Rectal smooth muscle tissue (tissue), 1 donor: ENCODE results near the gene MSMP.

Experiments
- H3K27ac ChIP-seq: one replicate; pipeline ENCODE4 v1.7.0; 2013; ENCODE audit warnings: low read depth, low read length, inconsistent platforms
- H3K27me3 ChIP-seq: one replicate; pipeline ENCODE4 v1.7.0; 2013; ENCODE audit warnings: low read length; ENCODE audit not compliant: control insufficient read depth, insufficient read depth
- H3K36me3 ChIP-seq: one replicate; pipeline ENCODE4 v1.7.0; 2013; ENCODE audit warnings: low read length; ENCODE audit not compliant: control insufficient read depth, insufficient read depth
- H3K4me1 ChIP-seq: one replicate; pipeline ENCODE4 v1.7.0; 2013; ENCODE audit warnings: low read length; ENCODE audit not compliant: control insufficient read depth, insufficient read depth
- H3K4me3 ChIP-seq: one replicate; pipeline ENCODE4 v1.7.0; 2013; ENCODE audit warnings: low read length
- H3K9ac ChIP-seq: one replicate; pipeline ENCODE4 v1.7.0; 2013; ENCODE audit warnings: low read length

Gene MSMP

DNA sequence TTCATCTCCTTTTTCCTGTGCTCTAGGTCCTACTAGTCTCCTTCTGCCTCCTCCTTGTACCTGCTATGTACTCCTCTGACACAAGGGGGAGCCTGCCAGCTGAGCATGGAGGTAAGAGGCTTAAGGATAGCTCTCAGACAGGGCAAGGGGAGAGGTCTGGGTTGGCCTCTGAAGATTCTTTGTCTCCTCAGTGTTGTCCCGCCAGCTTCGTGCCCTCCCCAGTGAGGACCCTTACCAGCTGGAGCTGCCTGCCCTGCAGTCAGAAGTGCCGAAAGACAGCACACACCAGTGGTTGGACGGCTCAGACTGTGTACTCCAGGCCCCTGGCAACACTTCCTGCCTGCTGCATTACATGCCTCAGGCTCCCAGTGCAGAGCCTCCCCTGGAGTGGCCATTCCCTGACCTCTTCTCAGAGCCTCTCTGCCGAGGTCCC is 17.9 kb downstream of the MSMP start:
- H3K4me1 ChIP-seq: peaks cover 8% of the 10 kb centered on the region
- H3K27ac ChIP-seq: peak overlapping the region; percentile 1
- H3K9ac ChIP-seq: no peak overlapping the region
- no peak overlapping the region for H3K4me3 ChIP-seq
- peaks cover 56% of the 10 kb centered on the region for H3K36me3 ChIP-seq
- H3K27me3 ChIP-seq: no peaks in the 10 kb centered on the region

DNA sequence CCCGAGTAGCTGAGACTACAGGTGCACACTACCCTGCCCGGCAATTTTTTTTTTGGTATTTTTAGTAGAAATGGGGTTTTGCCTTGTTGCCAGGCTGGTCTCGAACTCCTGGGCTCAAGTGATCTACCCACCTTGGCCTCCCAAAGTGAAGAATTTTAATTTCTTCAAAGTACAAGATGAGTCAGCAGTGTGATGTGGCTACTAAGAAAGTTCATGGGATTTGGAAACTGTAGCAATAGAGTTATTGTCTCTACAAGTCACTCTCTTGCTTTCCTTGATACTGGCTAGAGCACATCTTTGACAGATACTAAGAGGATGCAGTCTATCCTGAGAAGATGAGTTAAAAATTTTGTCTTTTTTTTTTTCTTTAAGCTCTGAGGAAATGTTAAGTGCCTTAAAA is 20.0 kb downstream of the MSMP start:
- Histone ChIP-seq H3K9ac (no peak overlapping the region), H3K27ac (peak overlapping the region; percentile 24), H3K4me3 (no peak overlapping the region), H3K36me3 (peaks cover 39% of the 10 kb centered on the region), H3K27me3 (no peaks in the 10 kb centered on the region), H3K4me1 (peaks cover 28% of the 10 kb centered on the region)

DNA sequence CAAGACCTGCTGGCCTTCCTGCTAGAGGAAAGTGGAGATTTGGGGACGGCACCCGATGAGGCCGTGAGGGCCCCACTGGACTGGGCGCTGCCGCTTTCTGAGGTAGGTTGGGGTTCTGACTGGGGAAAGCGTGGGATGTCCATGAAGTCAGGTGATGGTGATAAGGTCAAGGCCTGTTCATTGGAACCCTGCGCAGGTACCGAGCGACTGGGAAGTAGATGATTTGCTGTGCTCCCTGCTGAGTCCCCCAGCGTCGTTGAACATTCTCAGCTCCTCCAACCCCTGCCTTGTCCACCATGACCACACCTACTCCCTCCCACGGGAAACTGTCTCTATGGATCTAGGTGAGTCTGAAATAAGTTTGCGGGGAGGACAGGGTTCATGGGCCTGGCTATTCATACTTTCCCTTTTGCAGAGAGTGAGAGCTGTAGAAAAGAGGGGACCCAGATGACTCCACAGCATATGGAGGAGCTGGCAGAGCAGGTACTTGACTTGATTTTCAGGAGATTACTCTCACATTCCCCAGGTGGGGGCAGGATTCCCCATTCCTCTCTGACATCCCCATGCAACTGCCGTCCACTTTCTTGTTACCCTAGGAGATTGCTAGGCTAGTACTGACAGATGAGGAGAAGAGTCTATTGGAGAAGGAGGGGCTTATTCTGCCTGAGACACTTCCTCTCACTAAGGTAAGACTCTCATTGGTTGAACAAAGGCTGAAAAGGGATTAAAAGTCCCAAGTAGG is 21.1 kb downstream of the MSMP start:
- peaks cover 38% of the 10 kb centered on the region for H3K4me1 ChIP-seq
- peak overlapping the region; percentile 82 for H3K9ac ChIP-seq

DNA sequence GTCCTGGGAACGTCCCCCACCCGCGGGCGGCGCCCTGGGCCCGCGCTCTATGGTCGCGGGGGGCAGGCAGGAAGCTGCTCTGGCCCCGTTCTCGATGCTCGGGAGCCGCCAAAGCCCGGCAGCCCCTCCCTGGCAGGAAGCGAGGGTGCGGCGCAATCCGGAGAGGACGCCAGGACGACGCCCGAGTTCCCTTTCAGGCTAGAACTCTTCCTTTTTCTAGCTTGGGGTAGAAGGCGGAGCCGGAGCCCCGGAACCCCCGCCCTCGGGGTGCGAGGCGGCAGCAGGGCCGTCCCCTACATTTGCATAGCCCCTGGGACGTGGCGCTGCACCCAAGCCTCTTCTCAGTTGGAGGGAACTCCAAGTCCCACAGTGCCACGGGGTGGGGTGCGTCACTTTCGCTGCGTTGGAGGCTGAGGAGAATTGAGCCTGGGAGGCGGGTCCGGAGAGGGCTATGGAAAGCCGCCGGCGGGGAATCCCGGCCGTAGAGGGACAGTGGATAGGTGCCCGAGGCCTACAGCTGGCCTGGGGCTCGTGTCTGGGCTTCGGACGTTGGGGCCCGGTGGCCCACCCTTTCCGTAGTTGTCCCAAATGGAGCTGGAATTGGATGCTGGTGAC is 21.8 kb downstream of the MSMP start, which contains the start of the genes CREB3 and TLN1:
CREB3 (plus strand) TSS at position 482 of the 615 bp plus-strand sequence; CDS start at position 589, 107 bp downstream.
TLN1 (minus strand) TSS at position 11 of the 615 bp plus-strand sequence. CDS start 6,501 bp downstream, outside the sequence.
- peak within 1 kb of the TSS; percentile 85 for H3K9ac ChIP-seq
- H3K36me3 ChIP-seq: peaks cover 23% of the 10 kb centered on the region
- peak within 1 kb of the TSS; percentile 73 for H3K4me3 ChIP-seq
- H3K27ac ChIP-seq: peak within 1 kb of the TSS; percentile 94
- no peaks in the 10 kb centered on the region for H3K27me3 ChIP-seq
- peaks cover 44% of the 10 kb centered on the region for H3K4me1 ChIP-seq

More for the DNA sequence above, 21.1 kb downstream of the MSMP start:
- H3K27ac ChIP-seq: peak overlapping the region; percentile 94
- H3K27me3 ChIP-seq: no peaks in the 10 kb centered on the region
- H3K4me3 ChIP-seq: peak overlapping the region; percentile 73
- peaks cover 29% of the 10 kb centered on the region for H3K36me3 ChIP-seq

DNA sequence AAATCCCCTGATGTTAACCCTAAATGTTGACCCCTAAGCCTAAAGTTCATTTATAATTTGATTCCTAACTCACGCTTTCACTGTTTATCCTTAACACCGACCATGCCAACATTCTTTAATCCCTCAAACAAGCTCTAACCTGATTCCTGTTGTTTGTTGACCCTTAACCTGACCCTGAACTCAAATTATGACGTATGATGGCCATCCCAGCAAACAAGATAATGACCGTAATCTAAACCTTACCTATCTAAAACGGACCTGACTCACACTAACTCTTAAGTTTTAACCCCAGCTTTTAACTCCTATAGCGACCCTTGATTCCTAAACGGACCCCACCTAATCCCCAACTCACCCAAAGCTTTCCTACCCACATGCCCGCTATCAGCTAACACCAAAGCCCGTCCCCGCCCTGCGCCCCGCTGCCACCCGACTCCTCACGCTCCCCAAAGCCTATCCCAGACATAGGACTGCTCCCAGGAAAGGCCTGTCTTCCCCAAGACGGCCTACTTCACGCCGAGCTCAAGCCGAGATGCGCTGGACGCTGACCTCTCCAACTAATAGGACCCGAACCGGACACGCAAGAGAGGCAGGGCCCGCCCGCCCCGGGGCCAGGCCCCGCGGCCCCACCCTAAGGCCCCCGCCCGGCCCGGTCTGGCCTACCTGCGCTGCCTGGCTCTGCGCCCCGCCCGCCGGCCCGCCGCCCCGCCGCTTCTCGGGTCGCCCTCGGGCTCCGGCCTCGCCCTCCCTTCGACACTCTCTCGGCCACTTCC is 22.5 kb downstream of the MSMP start:
- peak overlapping the region; percentile 94 for H3K27ac ChIP-seq
- peaks cover 51% of the 10 kb centered on the region for H3K4me1 ChIP-seq
- peak overlapping the region; percentile 66 for H3K4me3 ChIP-seq
- H3K27me3 ChIP-seq: no peaks in the 10 kb centered on the region
- H3K36me3 ChIP-seq: peaks cover 16% of the 10 kb centered on the region
- peak overlapping the region; percentile 85 for H3K9ac ChIP-seq

DNA sequence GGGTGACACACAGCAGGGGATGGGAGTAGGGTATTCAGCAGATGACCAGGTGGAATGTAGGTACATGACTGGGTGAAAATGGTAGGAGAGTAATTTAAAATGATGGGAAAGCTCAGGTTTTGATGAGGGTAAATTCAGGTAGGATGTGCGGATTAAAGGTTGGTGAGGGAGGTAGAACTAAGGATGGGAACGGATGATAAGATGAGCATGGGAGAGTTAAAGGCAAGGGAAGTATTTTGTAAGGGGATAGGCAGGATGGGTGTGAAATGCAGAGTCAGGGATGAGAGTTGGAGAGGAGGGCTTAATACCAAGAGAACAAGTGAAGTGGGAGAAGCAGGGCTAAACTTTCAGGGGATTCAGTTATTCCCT is 23.6 kb downstream of the MSMP start:
- peak overlapping the region; percentile 66 for H3K4me3 ChIP-seq
- peaks cover 7% of the 10 kb centered on the region for H3K36me3 ChIP-seq
- peaks cover 57% of the 10 kb centered on the region for H3K4me1 ChIP-seq
- H3K27me3 ChIP-seq: no peaks in the 10 kb centered on the region
- peak overlapping the region; percentile 94 for H3K27ac ChIP-seq
- H3K9ac ChIP-seq: no peak overlapping the region

DNA sequence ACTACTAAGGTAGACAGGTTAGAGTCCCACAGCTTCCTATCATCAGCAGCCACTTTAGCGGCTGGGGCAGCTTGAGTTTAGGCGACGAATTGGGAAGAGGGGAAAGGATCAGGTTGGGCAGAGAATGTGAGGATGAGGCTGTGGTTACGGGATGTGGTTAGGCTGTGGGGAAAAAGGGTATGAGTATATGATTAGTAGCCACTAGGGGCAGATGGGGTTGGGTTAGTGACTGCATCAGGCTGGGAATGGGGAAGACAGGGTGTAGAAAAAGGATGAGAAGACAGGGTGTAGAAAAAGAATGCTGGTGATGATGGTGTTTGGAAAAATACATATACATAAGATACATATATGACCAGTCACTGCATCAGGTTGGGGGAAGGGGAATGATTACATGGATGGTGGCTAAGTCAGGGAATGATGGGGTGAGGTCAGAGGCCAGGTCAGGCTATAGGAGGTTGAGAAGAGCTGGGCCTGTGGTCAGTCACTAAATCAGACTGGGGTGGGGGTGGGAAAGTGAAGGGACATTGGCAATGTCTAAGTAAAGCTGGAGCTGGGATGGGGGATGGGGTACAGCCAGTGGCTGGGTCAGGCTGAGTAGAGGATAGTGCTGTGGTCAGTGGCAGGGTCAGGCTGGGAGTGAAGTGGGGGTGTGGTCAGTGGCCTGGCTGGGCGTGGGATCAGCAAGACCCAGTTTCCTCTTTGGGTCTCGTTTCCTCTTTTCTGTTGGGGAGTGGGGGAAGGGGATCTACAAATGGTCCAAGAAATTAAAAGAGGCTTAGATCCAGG is 24.2 kb downstream of the MSMP start:
- Histone ChIP-seq H3K4me1 (peaks cover 57% of the 10 kb centered on the region), H3K36me3 (peaks cover 7% of the 10 kb centered on the region), H3K27me3 (no peaks in the 10 kb centered on the region), H3K9ac (peak overlapping the region; percentile 33), H3K27ac (peak overlapping the region; percentile 94), H3K4me3 (peak overlapping the region; percentile 66)

DNA sequence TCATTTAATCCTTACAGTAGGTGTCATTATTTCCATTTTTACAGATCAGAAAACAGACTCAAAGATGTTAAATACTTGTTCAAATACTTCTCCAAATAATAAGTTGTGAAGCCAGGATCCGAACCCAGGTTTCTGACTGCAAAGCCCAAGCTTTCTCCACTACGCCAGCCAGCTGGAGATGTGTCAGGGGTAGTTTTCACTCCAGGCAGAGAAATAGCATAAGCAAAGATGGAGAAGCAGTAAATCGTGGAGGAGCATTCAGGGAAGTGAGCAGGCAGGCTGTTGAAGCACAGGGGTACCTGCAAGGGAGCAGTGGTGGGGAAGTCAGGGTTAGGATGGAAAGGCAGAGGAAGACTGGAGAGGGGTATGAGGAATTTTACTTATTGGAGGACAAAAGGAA is 25.0 kb downstream of the MSMP start:
- Histone ChIP-seq H3K9ac (peak overlapping the region; percentile 33), H3K4me1 (peaks cover 57% of the 10 kb centered on the region), H3K36me3 (peaks cover 15% of the 10 kb centered on the region), H3K27ac (peak overlapping the region; percentile 94), H3K27me3 (no peaks in the 10 kb centered on the region), H3K4me3 (peak overlapping the region; percentile 66)

DNA sequence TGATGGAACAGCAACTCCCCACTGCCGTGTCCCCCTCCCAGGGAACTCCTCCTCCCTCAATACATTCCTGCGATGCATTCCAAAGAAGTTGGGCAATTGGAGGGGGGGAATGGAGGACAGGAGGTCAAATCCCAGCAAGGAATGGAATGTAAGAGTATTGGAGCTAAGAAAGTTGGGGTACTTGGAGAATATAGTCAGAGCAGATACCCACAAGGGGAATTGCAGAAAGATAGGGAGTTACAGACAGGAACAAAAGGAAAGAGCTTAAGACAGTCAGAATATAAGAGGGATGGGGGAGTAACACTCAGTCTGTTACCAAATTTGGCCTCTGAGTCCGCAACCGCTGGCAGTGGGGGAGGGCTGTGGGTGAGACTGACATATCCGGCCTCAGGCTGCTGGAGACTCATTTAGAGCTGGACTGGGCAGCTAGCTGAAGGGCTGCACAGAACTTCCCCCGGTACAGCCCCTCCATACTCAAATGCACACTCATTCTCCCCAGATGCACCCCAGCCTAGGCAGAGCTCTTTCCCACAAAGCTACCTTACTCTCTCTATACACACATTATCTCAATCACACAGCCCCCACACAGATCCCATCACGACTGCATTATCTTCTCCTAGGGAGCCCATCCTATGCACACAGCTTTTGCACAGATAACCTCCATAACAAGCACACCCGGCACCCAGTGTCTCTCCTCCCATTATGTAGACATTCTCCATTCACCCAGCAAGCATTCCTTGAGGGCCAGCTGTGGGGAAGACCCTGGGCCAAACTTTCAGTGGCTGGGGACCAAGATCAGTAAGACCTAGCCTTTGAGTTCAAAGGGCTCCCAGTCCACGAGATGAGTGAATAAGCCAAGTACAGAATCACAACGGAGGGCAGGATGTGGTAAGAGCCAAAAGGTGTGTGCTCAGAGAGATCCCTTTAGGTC is 25.8 kb downstream of the MSMP start:
- Histone ChIP-seq H3K4me1 (peaks cover 56% of the 10 kb centered on the region), H3K4me3 (peak overlapping the region; percentile 63), H3K9ac (peak overlapping the region; percentile 68)

DNA sequence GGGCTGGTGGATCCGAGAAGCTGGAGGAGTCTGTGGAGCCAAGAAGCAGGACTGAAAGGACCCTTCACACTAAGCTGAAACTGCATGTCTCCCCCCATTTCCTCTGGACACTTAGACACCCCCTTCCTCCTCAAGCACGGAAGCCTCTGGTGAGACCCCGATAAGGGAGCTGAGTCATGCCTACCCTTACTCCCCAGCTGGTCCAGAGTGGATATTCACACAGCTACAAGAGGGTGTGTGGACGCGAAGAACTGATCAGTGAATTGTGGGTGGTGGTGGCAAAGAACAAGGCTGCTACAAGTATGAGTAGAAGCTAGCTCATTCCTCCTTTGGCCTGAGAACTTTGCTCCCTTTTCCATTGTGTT is 26.4 kb downstream of the MSMP start:
- Histone ChIP-seq H3K4me3 (peak overlapping the region; percentile 63), H3K4me1 (peaks cover 50% of the 10 kb centered on the region), H3K27ac (peak overlapping the region; percentile 94), H3K9ac (peak overlapping the region; percentile 55), H3K36me3 (peaks cover 27% of the 10 kb centered on the region), H3K27me3 (no peaks in the 10 kb centered on the region)

More for the DNA sequence above, 25.8 kb downstream of the MSMP start:
- H3K27ac ChIP-seq: peak overlapping the region; percentile 94
- no peaks in the 10 kb centered on the region for H3K27me3 ChIP-seq
- H3K36me3 ChIP-seq: peaks cover 23% of the 10 kb centered on the region

DNA sequence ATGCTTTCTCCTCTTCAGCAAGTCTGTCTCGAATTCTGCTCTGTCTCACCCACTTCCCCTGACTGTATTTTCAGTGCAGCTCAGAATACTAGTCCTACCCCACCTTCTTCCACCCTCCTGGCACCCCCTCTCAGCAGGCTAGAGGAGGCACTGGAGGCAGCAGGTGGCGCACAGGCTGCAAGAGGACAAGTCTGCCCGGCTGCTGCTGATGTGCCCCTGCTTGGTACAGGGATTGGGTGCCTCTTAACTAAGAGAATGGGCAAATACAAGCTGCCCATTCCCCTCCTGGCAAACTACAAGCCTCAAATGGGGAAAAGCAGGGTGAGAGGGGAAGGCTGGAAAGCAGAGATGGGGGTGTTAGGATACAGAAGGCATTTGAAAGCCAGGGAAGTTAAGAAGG is 27.1 kb downstream of the MSMP start:
- Histone ChIP-seq H3K27me3 (no peaks in the 10 kb centered on the region), H3K4me1 (peaks cover 50% of the 10 kb centered on the region), H3K4me3 (peak overlapping the region; percentile 63), H3K36me3 (peaks cover 34% of the 10 kb centered on the region), H3K9ac (peak overlapping the region; percentile 55), H3K27ac (peak overlapping the region; percentile 94)
